Measurements from ENCODE around the gene FAM83B.

DNA sequence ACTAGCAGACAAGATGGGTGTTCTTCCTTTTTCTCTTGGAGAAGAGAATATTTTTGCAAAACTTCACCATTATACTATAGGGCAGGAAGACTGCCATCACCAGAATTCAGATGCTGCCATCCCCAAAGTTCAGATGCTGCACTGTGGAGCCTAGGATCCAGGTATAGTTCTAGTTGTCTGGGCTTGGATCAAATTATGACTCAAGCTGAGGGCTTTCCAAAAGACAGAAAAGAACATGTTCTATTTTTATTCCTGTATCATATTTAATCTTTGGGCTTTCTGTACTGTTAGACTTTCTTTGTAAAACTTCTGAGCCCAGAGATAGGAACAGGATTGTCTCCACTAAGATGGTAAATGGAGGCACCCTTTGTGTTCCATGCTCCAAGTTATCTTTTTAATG, 22.0 kb downstream of the FAM83B start:
- TF ChIP-seq, protein P1, sequence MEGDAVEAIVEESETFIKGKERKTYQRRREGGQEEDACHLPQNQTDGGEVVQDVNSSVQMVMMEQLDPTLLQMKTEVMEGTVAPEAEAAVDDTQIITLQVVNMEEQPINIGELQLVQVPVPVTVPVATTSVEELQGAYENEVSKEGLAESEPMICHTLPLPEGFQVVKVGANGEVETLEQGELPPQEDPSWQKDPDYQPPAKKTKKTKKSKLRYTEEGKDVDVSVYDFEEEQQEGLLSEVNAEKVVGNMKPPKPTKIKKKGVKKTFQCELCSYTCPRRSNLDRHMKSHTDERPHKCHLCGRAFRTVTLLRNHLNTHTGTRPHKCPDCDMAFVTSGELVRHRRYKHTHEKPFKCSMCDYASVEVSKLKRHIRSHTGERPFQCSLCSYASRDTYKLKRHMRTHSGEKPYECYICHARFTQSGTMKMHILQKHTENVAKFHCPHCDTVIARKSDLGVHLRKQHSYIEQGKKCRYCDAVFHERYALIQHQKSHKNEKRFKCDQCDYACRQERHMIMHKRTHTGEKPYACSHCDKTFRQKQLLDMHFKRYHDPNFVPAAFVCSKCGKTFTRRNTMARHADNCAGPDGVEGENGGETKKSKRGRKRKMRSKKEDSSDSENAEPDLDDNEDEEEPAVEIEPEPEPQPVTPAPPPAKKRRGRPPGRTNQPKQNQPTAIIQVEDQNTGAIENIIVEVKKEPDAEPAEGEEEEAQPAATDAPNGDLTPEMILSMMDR (IDR thresholded peaks at IDR 0.05), result no peak
- TF ChIP-seq ZFX (IDR thresholded peaks at IDR 0.05; ENCODE audit: borderline replicate concordance), result no peak

Data from 22Rv1 (cell line).